Erythroblast (primary cell): ENCODE measurements around the gene QPRT.

Source experiments
- GATA1 ChIP-seq: IDR thresholded peaks from 2 replicates; pipeline ENCODE4 v1.6.1; 2011; ENCODE audit warnings: low read depth, mild to moderate bottlenecking, control low read depth, low read length, moderate library complexity
- POLR2A ChIP-seq: IDR thresholded peaks from 2 replicates; pipeline ENCODE4 v1.6.1; 2011; ENCODE audit warnings: mild to moderate bottlenecking, low read length

DNA sequence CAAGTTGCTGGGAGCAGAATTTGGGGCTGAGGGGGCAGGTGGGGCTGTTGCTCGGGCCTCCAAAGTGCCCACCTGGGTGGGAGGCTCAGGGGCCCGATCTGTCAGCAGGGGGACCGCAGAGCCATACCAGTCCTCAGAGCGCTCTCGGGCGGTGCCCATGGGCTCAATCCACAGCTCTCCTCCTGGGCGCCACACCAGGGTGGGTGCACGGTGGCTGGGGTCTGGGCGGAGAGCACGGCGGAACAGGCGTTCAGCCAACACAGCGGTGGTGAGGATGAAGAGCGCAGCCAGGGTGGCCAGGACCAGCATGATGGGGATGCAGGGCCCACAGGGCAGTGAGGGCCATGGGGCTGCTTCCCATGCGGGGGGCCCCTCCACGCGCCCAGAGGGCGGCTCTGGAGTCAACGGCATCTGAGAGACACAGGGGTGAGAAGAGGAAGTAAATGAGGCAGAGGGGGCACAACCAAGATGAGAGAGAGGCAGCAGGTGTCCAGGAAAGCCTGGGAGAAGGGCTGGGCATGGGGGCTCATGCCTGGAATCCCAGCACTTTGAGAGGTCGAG is 65.6 kb downstream of the QPRT start:
- TF ChIP-seq POLR2A (no peak), GATA1 (no peak)
